K562 (cell line): ENCODE measurements around the gene GMIP. TPM values are rescaled to one million over a fixed set of nuclear protein-coding genes. Genes with fewer than 3 reads are reported as not detected.

Source experiments
- ATAC-seq: fragments of 200-7000 bp; cut with Tn5 transposase; 3 replicates; pipeline ENCODE4 v1.9.1; 2020; ENCODE audit warnings: moderate library complexity
- BruUV-seq: library from RNA; stranded (reverse); fragments of 400-500 nt; replicated peaks from 2 replicates; lab custom pipeline; 2021; lab: Mats Ljungman, UMichigan
- CTCF ChIA-PET: fragments of 300-600 bp; formaldehyde crosslinking; extraction: SDS; loops from one replicate; lab custom pipeline; 2021; ENCODE audit warnings: low intra/inter-chr PET ratio; lab: Yijun Ruan, JAX
- POLR2A ChIA-PET: fragments of 300-600, 350-650 bp; sonication (Branson Sonifier 250); formaldehyde crosslinking; extraction: SDS; loops from one replicate; lab custom pipeline; 2021; ENCODE audit warnings: antibody characterized with exemption, inconsistent platforms; lab: Yijun Ruan, JAX
- DNase-seq, 4 experiments: peaks; one replicate each; pipeline versions ENCODE4 v3.0.0 to v3.0.0-alpha.2; 2011 to 2018; ENCODE audit warnings: low spot score in 3 of 4, mixed read lengths in 3 of 4; ENCODE audit errors: extremely low read depth in 1 of 4
- FAIRE-seq: peaks from 2 replicates; lab custom pipeline; 2011; peaks lifted over from hg19 to GRCh38; lab: Jason Lieb, UNC
- H2AFZ ChIP-seq: 2 replicates; pipeline ENCODE4 v1.6.0; 2011; ENCODE audit warnings: low read depth, low read length, control low read depth, inconsistent platforms
- H3K27ac ChIP-seq: fragments of 200-600 bp; 3 replicates; pipeline ENCODE4 v1.8.0; 2011; ENCODE audit warnings: low read depth, mild to moderate bottlenecking, control low read depth, inconsistent platforms, low read length, moderate library complexity, mixed read lengths; ENCODE audit errors: extremely low read depth
- H3K27me3 ChIP-seq, 2 experiments: fragments of 300-600 bp in 1 of 2; 2 replicates in 1 of 2; 3 replicates in 1 of 2; pipeline versions ENCODE4 v1.6.0 to v1.8.0; 2011; ENCODE audit warnings: inconsistent platforms in 2 of 2, low read length in 2 of 2, mild to moderate bottlenecking in 1 of 2, mixed read lengths in 1 of 2, moderate library complexity in 1 of 2; ENCODE audit not compliant: control insufficient read depth in 2 of 2, insufficient read depth in 2 of 2
- H3K36me3 ChIP-seq: fragments of 300-600 bp; 3 replicates; pipeline ENCODE4 v1.8.0; 2011; ENCODE audit warnings: mild to moderate bottlenecking, low read length, inconsistent platforms; ENCODE audit not compliant: control insufficient read depth, insufficient read depth
- H3K4me1 ChIP-seq, 2 experiments: fragments of 200-600 bp in 1 of 2; replicated peaks in 1 of 2; 2 replicates in 1 of 2; 3 replicates in 1 of 2; pipeline versions ENCODE4 v1.5.1 to v1.8.0; 2011; ENCODE audit warnings: inconsistent platforms in 2 of 2, low read length in 2 of 2, mild to moderate bottlenecking in 1 of 2, mixed read lengths in 1 of 2, moderate library complexity in 1 of 2; ENCODE audit not compliant: control insufficient read depth in 2 of 2, insufficient read depth in 2 of 2
- H3K4me2 ChIP-seq: 2 replicates; pipeline ENCODE4 v1.6.1; 2011; ENCODE audit warnings: low read length, control low read depth, inconsistent platforms, mixed read lengths; ENCODE audit not compliant: insufficient read depth
- H3K4me3 ChIP-seq: fragments of 200-600 bp; sonication (generic), shearing (Covaris generic); 2 replicates; pipeline ENCODE4 v1.5.1; 2016; ENCODE audit warnings: control low read depth, inconsistent platforms
- H3K79me2 ChIP-seq: fragments of 200-600 bp; 3 replicates; pipeline ENCODE4 v1.8.0; 2011; ENCODE audit warnings: low read length, inconsistent platforms; ENCODE audit not compliant: control insufficient read depth, insufficient read depth
- H3K9ac ChIP-seq, 2 experiments: 2 replicates each; pipeline versions ENCODE4 v1.6.0 to v1.6.1; 2011; ENCODE audit warnings: low read depth in 2 of 2, low read length in 2 of 2, control low read depth in 1 of 2, inconsistent platforms in 1 of 2, mild to moderate bottlenecking in 1 of 2, mixed read lengths in 1 of 2; ENCODE audit not compliant: insufficient read depth in 1 of 2
- H3K9me1 ChIP-seq: one replicate; pipeline ENCODE4 v1.6.0; 2011; ENCODE audit warnings: inconsistent platforms, mild to moderate bottlenecking, low read length, moderate library complexity; ENCODE audit not compliant: control insufficient read depth, insufficient read depth
- H3K9me3 ChIP-seq: replicated peaks from 2 replicates; pipeline ENCODE4 v1.5.1; 2011; ENCODE audit warnings: low read depth, low read length, inconsistent platforms; ENCODE audit not compliant: control insufficient read depth, insufficient read depth
- H4K20me1 ChIP-seq: replicated peaks from 2 replicates; pipeline ENCODE4 v1.6.1; 2011; ENCODE audit warnings: low read length, inconsistent platforms, mixed read lengths; ENCODE audit not compliant: control insufficient read depth, insufficient read depth
- ARID3A ChIP-seq: IDR thresholded peaks from 2 replicates; pipeline ENCODE4 v1.6.1; 2012; ENCODE audit warnings: low read depth, low read length, improper control_type of control experiment, borderline replicate concordance
- DACH1 ChIP-seq: fragments of 450-650 bp; IDR thresholded peaks from 2 replicates; pipeline ENCODE4 v1.6.1; 2018; ENCODE audit not compliant: partially characterized antibody
- EP300 ChIP-seq: IDR thresholded peaks from 2 replicates; pipeline ENCODE4 v1.6.1; 2012; ENCODE audit warnings: low read length, improper control_type of control experiment
- FUS ChIP-seq: fragments of 200-400 bp; formaldehyde crosslinking; optimal IDR thresholded peaks from 2 replicates; pipeline ENCODE3; 2017; ENCODE audit warnings: low read depth, low read length
- GATAD2A ChIP-seq: fragments of 450-650 bp; IDR thresholded peaks from 2 replicates; pipeline ENCODE4 v1.6.1; 2017
- MAFK ChIP-seq: IDR thresholded peaks from 2 replicates; pipeline ENCODE4 v1.6.1; 2011; ENCODE audit warnings: low read length, improper control_type of control experiment
- MLLT1 ChIP-seq, 2 experiments: fragments of 450-650 bp; IDR thresholded peaks; 2 replicates each; pipeline ENCODE4 v1.6.1; 2016
- NONO ChIP-seq, 2 experiments: fragments of 200-400 bp in 1 of 2; fragments of 450-650 bp in 1 of 2; formaldehyde crosslinking in 1 of 2; IDR thresholded peaks; 2 replicates each; pipeline ENCODE4 v1.6.1; 2017; ENCODE audit warnings: low read depth in 2 of 2, mild to moderate bottlenecking in 2 of 2, moderate library complexity in 2 of 2, low read length in 1 of 2
- PBX2 ChIP-seq, 2 experiments: IDR thresholded peaks in 1 of 2; conservative IDR thresholded peaks in 1 of 2; 2 replicates each; pipeline ENCODE4 v1.6.1; 2016; ENCODE audit warnings: low read depth in 2 of 2, mild to moderate bottlenecking in 1 of 2, missing compliant biosample characterization in 1 of 2, missing genetic modification characterization in 1 of 2, moderate library complexity in 1 of 2
- PHF21A ChIP-seq: fragments of 450-650 bp; IDR thresholded peaks from 2 replicates; pipeline ENCODE4 v1.6.1; 2017; ENCODE audit warnings: low read depth, borderline replicate concordance
- PYGO2 ChIP-seq: fragments of 450-650 bp; IDR thresholded peaks from 2 replicates; pipeline ENCODE4 v1.6.1; 2016; ENCODE audit warnings: mild to moderate bottlenecking, missing genetic modification characterization, moderate library complexity, missing compliant biosample characterization
- RBM39 ChIP-seq: fragments of 200-400 bp; formaldehyde crosslinking; optimal IDR thresholded peaks from 2 replicates; pipeline ENCODE3; 2018; ENCODE audit warnings: low read depth, low read length
- SETDB1 ChIP-seq: IDR thresholded peaks from one replicate; pipeline ENCODE4 v1.6.1; 2012; ENCODE audit warnings: low read length, control low read depth, inconsistent platforms
- SRF ChIP-seq, 2 experiments: fragments of 250-450, 450-650 bp in 1 of 2; sonication (Bioruptor Pico) in 1 of 2; sonication (generic) in 1 of 2; formaldehyde crosslinking; IDR thresholded peaks; 2 replicates each; pipeline versions ENCODE4 v1.5.0 to v1.5.1; 2020 to 2022; ENCODE audit warnings: mild to moderate bottlenecking in 1 of 2, missing genetic modification reagents in 1 of 2
- ZC3H11A ChIP-seq: IDR thresholded peaks from 2 replicates; pipeline ENCODE4 v1.6.1; 2012; ENCODE audit warnings: low read depth, low read length, improper control_type of control experiment
- WGBS: fragments of 100-300 bp; shearing (Covaris generic); methylation state at CpG from one replicate; pipeline ENCODE4 v1.1.6; 2016; ENCODE audit warnings: low coverage, mixed read lengths; ENCODE audit not compliant: insufficient coverage; ENCODE audit errors: missing lambda C conversion rate; 5-methylcytosine and 5-hydroxymethylcytosine counted together
- in situ Hi-C: fragments of 300-500 bp; cut with MboI; formaldehyde crosslinking; loops from 4 replicates; pipeline ENCODE4 v1.15.0; 2018; ENCODE audit warnings: inconsistent platforms, mixed read lengths
- intact Hi-C: fragments of 100-400 bp; cut with micrococcal nuclease; formaldehyde crosslinking; loops from 2 replicates; pipeline ENCODE4 v1.14.2; 2022
- polyA plus RNA-seq, 8 experiments: library from polyadenylated mRNA; depleted of rRNA in 4 of 8; stranded (reverse) in 5 of 8; unstranded in 3 of 8; fragments of >200 nt; fragmentation: Nextera tagmentation in 2 of 8; fragmentation: Illumina TruSeq in 1 of 8; extraction: Ambion mirVana in 2 of 8; extraction: Trizol in 1 of 8; gene quantifications; 2 replicates each; pipeline versions ENCODE4 v1.2.1 to v1.2.3, GENCODE V29; 2011 to 2014; ENCODE audit warnings: inconsistent platforms in 1 of 8, missing spikeins in 1 of 8
- total RNA-seq, 7 experiments: library from RNA; depleted of rRNA in 6 of 7; stranded (reverse); fragments of >200 nt in 6 of 7; fragmentation: Illumina TruSeq in 2 of 7; extraction: Trizol in 2 of 7; gene quantifications; 2 replicates each; pipeline versions ENCODE4 v1.2.1 to v1.2.3, GENCODE V29; 2011 to 2021; ENCODE audit warnings: low replicate concordance in 1 of 7

The GMIP gene
- total and polyA plus RNA-seq, 9 of the 15 experiments (the other 6 are each of a cell fraction or from before 2014, with no cell fraction given), result 0.14 to 15.8 (median 3.2) TPM

- Histone ChIP-seq H3K9me3 (no peaks in the 10 kb centered on the region), H3K27ac (no peak overlapping the region), H3K27me3 (no peaks in the 10 kb centered on the region; a peak in 1 of 5 replicates), H3K4me2 (no peak overlapping the region), H3K4me3 (no peak overlapping the region), H2AFZ (no peak overlapping the region), H4K20me1 (no peaks in the 10 kb centered on the region), H3K4me1 (no peaks in the 10 kb centered on the region; a peak in 1 of 5 replicates), H3K9me1 (no peaks in the 10 kb centered on the region), H3K9ac (no peak overlapping the region), H3K36me3 (no peaks in the 10 kb centered on the region), H3K79me2 (no peaks in the 10 kb centered on the region)
- 28% methylated on average over 6 of the region's 6 CpGs for WGBS
- ChIA-PET CTCF (no interaction called here), POLR2A (no interaction called here)
- ATAC-seq, result no peak
- FAIRE-seq, result no peak
- TF ChIP-seq PYGO2 (tag), result no peak
- TF ChIP-seq MAFK, result no peak
- TF ChIP-seq MLLT1 (IDR thresholded peaks at IDR 0.05), result no peak
- TF ChIP-seq NONO (IDR thresholded peaks at IDR 0.05; ENCODE audit: low read depth in 2 of 2, low read length in 1 of 2), result no peak
- no peak for TF ChIP-seq RBM39
- TF ChIP-seq ARID3A, result no peak
- TF ChIP-seq ZC3H11A, result no peak
- TF ChIP-seq FUS, result no peak
- no peak for TF ChIP-seq EP300
- no peak for TF ChIP-seq DACH1
- TF ChIP-seq SRF (CRISPR knock-in tag; IDR thresholded peaks at IDR 0.05), result no peak
- TF ChIP-seq PHF21A, result no peak
- no peak for TF ChIP-seq SETDB1
- no peak for TF ChIP-seq PBX2 (CRISPR knock-in tag; IDR thresholded peaks at IDR 0.05; ENCODE audit: low read depth)
- TF ChIP-seq PBX2 (tag; conservative IDR thresholded peaks at IDR 0.05; ENCODE audit: low read depth), result no peak
- TF ChIP-seq GATAD2A, result no peak
- in situ Hi-C loops (no loop called here), intact Hi-C loops (no loop called here)
- DNase-seq, result no peak
- no TSS peak for BruUV-seq
These were observed 61.0 kb downstream of the GMIP start for GRCh38 chr19:19582471-19582870.
